ENCODE measurements around the gene VTN. TPM values are rescaled to one million over a fixed set of nuclear protein-coding genes. Genes with fewer than 3 reads are reported as not detected.

The VTN gene
- total RNA-seq, 4 donors from 2014 or later = 0.33 to 0.39 TPM; not detected in 2

GRCh38 chr17:28367641-28368305 lies 2.3 kb downstream of the VTN start:
- WGBS, 2 donors = 88 to 93% methylated on average over 17 to 20 of the region's 21 CpGs
- Histone ChIP-seq H3K27ac (no peak overlapping the region), H3K4me3 (replicated peaks in 1 of 3) (no peak overlapping the region), H3K4me1 (peaks cover 12 to 22% of the 10 kb centered on the region in 2 donors), H3K36me3 (peaks cover 6 to 8% of the 10 kb centered on the region in 2 donors), H3K27me3 (no peaks in the 10 kb centered on the region), H3K9me3 (no peaks in the 10 kb centered on the region)
- intact Hi-C loops (cut with DNase I) = no loop called here
- DNase-seq = no peak
- TF ChIP-seq CTCF (IDR thresholded peaks at IDR 0.05) (no peak), POLR2A (IDR thresholded peaks at IDR 0.05) (no peak)

GRCh38 chr17:28366605-28367004 lies 3.5 kb downstream of the VTN start:
- no peak for DNase-seq
- H3K4me1 ChIP-seq = peaks cover 2 to 10% of the 10 kb centered on the region in 2 donors
- H3K36me3 ChIP-seq = peaks cover 10 to 16% of the 10 kb centered on the region in 2 donors
- H3K27me3 ChIP-seq = no peaks in the 10 kb centered on the region
- H3K4me3 ChIP-seq (replicated peaks in 1 of 3) = no peak overlapping the region
- intact Hi-C loops (cut with DNase I) = no loop called here
- WGBS, 2 donors = 40% methylated on average over 1 of the region's 1 CpG; no CpG with 5 or more reads in 1 of the 2 donors
- TF ChIP-seq POLR2A (IDR thresholded peaks at IDR 0.05) = no peak
- TF ChIP-seq CTCF (IDR thresholded peaks at IDR 0.05) = no peak
- no peak overlapping the region for H3K27ac ChIP-seq
- no peaks in the 10 kb centered on the region for H3K9me3 ChIP-seq

GRCh38 chr17:28365487-28365886 lies 4.6 kb downstream of the VTN start:
- Histone ChIP-seq H3K4me3 (replicated peaks in 1 of 3) (no peak overlapping the region), H3K27ac (no peak overlapping the region), H3K27me3 (no peaks in the 10 kb centered on the region), H3K36me3 (peaks cover 21 to 28% of the 10 kb centered on the region in 2 donors), H3K4me1 (no peaks in the 10 kb centered on the region), H3K9me3 (no peaks in the 10 kb centered on the region)
- WGBS, 2 donors = 90 to 95% methylated on average over 3 of the region's 3 CpGs
- DNase-seq = no peak
- intact Hi-C loops (cut with DNase I) = no loop called here
- TF ChIP-seq CTCF (IDR thresholded peaks at IDR 0.05) = no peak
- TF ChIP-seq POLR2A (IDR thresholded peaks at IDR 0.05) = no peak

GRCh38 chr17:28364665-28365363 lies 5.3 kb downstream of the VTN start, which contains the start of gene SEBOX:
Gene SEBOX, minus strand, starts transcription at chr17:28365199. Its CDS starts 48 bp downstream, at chr17:28365151.
- Histone ChIP-seq H3K27me3 (no peaks in the 10 kb centered on the region), H3K36me3 (peaks cover 27 to 34% of the 10 kb centered on the region in 2 donors), H3K27ac (no peak within 1 kb of the TSS), H3K9me3 (no peaks in the 10 kb centered on the region), H3K4me1 (no peaks in the 10 kb centered on the region), H3K4me3 (replicated peaks in 1 of 3) (no peak within 1 kb of the TSS)
- intact Hi-C loops (cut with DNase I) = no loop called here
- TF ChIP-seq POLR2A (IDR thresholded peaks at IDR 0.05) (no peak), CTCF (IDR thresholded peaks at IDR 0.05) (no peak)
- DNase-seq = no peak
- 95 to 97% methylated on average over 13 of the region's 13 CpGs for WGBS, 2 donors

Data from thyroid gland (tissue), 4 donors.